GM18870 (cell line): ENCODE results near the gene TRPC4AP.

Experiments
- ATAC-seq: cut with Tn5 transposase; IDR thresholded peaks from one replicate; pipeline ENCODE4 v1.9.1; 2021; ENCODE audit warnings: moderate library complexity; ENCODE audit not compliant: unreplicated experiment

The TRPC4AP gene

GRCh38 chr20:34974246-34974645 is 118.4 kb downstream of the TRPC4AP start:
- no peak for ATAC-seq

GRCh38 chr20:34971561-34972235 is 120.9 kb downstream of the TRPC4AP start:
- no peak for ATAC-seq

- no peak for ATAC-seq
These were observed 121.6 kb downstream of the TRPC4AP start for GRCh38 chr20:34970846-34971560.

- no peak for ATAC-seq
These were observed 122.3 kb downstream of the TRPC4AP start for GRCh38 chr20:34970193-34970840.

- ATAC-seq, result no peak
These were observed 124.4 kb downstream of the TRPC4AP start for GRCh38 chr20:34968042-34968775.

- no peak for ATAC-seq
These were observed 125.2 kb downstream of the TRPC4AP start for GRCh38 chr20:34967421-34967820.

GRCh38 chr20:34965051-34965450 is 127.6 kb downstream of the TRPC4AP start:
- no peak for ATAC-seq

- ATAC-seq, result no peak
These were observed 128.1 kb downstream of the TRPC4AP start for GRCh38 chr20:34964486-34964885.

GRCh38 chr20:34956751-34957472 is 135.7 kb downstream of the TRPC4AP start:
- no peak for ATAC-seq

GRCh38 chr20:34956041-34956458 is 136.6 kb downstream of the TRPC4AP start:
- ATAC-seq, result no peak

- ATAC-seq, result peak; percentile 56
These were observed 137.2 kb downstream of the TRPC4AP start, which contains the start of the genes GSS and MYH7B for GRCh38 chr20:34955231-34956040. GSS (minus strand) TSS chr20:34955806; CDS start chr20:34951852, 3,954 bp downstream. MYH7B (plus strand) TSS chr20:34955868; CDS start chr20:34978006, 22,138 bp downstream.

GRCh38 chr20:34954904-34955230 is 137.7 kb downstream of the TRPC4AP start:
- no peak for ATAC-seq

GRCh38 chr20:34953960-34954359 is 138.6 kb downstream of the TRPC4AP start:
- no peak for ATAC-seq

- no peak for ATAC-seq
These were observed 139.9 kb downstream of the TRPC4AP start for GRCh38 chr20:34952671-34953070.
